Natural killer cell treated with Interleukin-12 subunit alpha and Interleukin-12 subunit beta and Interleukin-15 and Interleukin-18, amount 100 ng/mL, for 72 hours (primary cell): ENCODE data around the gene GAS6. TPM values are rescaled to one million over a fixed set of nuclear protein-coding genes. Genes with fewer than 3 reads are reported as not detected.
"Not testable (repeated sequence)": the region's sequence is repeated elsewhere in the genome, so short reads cannot be mapped to it uniquely, and the experiment has no call there.

ENCODE experiments used
- ATAC-seq, 2 donors: fragments of 150-1000 bp; cut with Tn5 transposase in 1 of 2; sonication (Bioruptor Pico), chemical (Tn5 transposase) in 1 of 2; 2 replicates each; pipeline ENCODE4 v1.10.0; 2021
- DNase-seq: peaks from one replicate; pipeline ENCODE4 v3.0.0; 2022; ENCODE audit warnings: low spot score
- H3K27ac Mint-ChIP-seq, 2 donors: 1 replicate in 1 of 2; 2 replicates in 1 of 2; pipeline ENCODE4 v1.8.0; 2022; ENCODE audit warnings: mixed read lengths in 2 of 2, mild to moderate bottlenecking in 1 of 2, moderate library complexity in 1 of 2
- H3K27me3 Mint-ChIP-seq, 2 donors: 1 replicate in 1 of 2; 2 replicates in 1 of 2; pipeline ENCODE4 v1.8.0; 2022; ENCODE audit warnings: mixed read lengths in 2 of 2
- H3K36me3 Mint-ChIP-seq: one replicate; pipeline ENCODE4 v1.8.0; 2022; ENCODE audit warnings: mixed read lengths
- H3K4me1 Mint-ChIP-seq, 2 donors: 1 replicate in 1 of 2; 2 replicates in 1 of 2; pipeline ENCODE4 v1.8.0; 2022; ENCODE audit warnings: low read depth in 2 of 2, mixed read lengths in 2 of 2, mild to moderate bottlenecking in 1 of 2
- H3K4me3 Mint-ChIP-seq: one replicate; pipeline ENCODE4 v1.8.0; 2022; ENCODE audit warnings: mixed read lengths
- H3K9me3 Mint-ChIP-seq: 2 replicates; pipeline ENCODE4 v1.8.0; 2022; ENCODE audit warnings: mixed read lengths
- total RNA-seq, 2 donors: library from RNA; stranded (reverse); gene quantifications; one replicate each; pipeline ENCODE4 v1.2.3, GENCODE V29; 2022

Gene GAS6
- total RNA-seq, 2 donors from 2014 or later: 0.45 TPM; not detected in 1

DNA sequence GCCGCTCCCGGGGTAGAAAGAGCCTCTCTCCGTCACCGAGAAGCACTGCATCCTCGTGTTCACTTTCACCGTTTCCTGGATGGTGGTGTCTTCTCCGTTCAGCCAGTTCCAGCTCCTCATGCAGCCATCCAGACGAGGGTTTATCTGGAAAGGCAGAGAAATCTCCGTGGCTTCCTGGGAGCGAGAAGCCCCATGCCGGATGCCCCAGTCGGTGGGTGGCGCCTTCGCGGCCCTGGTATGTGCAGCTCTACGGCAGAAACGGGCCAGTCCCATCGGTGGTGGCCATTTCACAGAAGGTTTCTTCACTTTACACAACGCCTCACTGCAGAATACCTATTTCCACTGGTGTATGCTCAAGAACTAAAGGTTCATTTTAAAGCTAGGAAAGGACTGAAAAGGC, 36.9 kb downstream of the GAS6 start:
- ATAC-seq: no peak
- Mint-ChIP-seq H3K27me3 (no peaks in the 10 kb centered on the region), H3K4me3 (no peak overlapping the region), H3K4me1 (peaks cover 0 to 2% of the 10 kb centered on the region in 2 donors), H3K36me3 (no peaks in the 10 kb centered on the region), H3K9me3 (no peaks in the 10 kb centered on the region), H3K27ac (no peak overlapping the region)
- no peak for DNase-seq

DNA sequence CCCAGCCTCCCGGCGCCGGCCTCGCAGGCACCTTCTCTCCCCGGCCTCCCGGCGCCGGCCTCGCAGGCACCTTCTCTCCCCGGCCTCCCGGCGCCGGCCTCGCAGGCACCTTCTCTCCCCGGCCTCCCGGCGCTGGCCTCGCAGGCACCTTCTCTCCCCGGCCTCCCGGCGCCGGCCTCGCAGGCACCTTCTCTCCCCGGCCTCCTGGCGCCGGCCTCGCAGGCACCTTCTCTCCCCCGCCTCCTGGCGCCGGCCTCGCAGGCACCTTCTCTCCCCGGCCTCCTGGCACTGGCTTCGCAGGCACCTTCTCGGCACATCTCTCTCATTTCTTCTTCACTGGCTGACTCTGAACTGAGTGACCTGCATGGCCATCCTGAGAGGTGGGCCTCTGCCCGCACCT, 37.4 kb downstream of the GAS6 start:
- H3K4me1 Mint-ChIP-seq: not testable (repeated sequence)

GRCh38 chr13:113825841-113826240, 38.0 kb downstream of the GAS6 start:
- H3K36me3 Mint-ChIP-seq: no peaks in the 10 kb centered on the region
- H3K27me3 Mint-ChIP-seq: no peaks in the 10 kb centered on the region
- H3K27ac Mint-ChIP-seq: no peak overlapping the region
- H3K9me3 Mint-ChIP-seq: no peaks in the 10 kb centered on the region
- H3K4me3 Mint-ChIP-seq: no peak overlapping the region
- peaks cover 0 to 2% of the 10 kb centered on the region in 2 donors for H3K4me1 Mint-ChIP-seq
- no peak for ATAC-seq
- DNase-seq: no peak

More for the DNA sequence above, 37.4 kb downstream of the GAS6 start:
- not testable (repeated sequence) for H3K4me3 Mint-ChIP-seq, H3K27me3 Mint-ChIP-seq, H3K9me3 Mint-ChIP-seq, ATAC-seq, DNase-seq, H3K36me3 Mint-ChIP-seq, H3K27ac Mint-ChIP-seq

GRCh38 chr13:113823771-113824170, 40.1 kb downstream of the GAS6 start:
- no peak for ATAC-seq
- DNase-seq: no peak
- no peak overlapping the region for H3K27ac Mint-ChIP-seq
- H3K4me3 Mint-ChIP-seq: no peak overlapping the region
- peaks cover 0 to 2% of the 10 kb centered on the region in 2 donors for H3K4me1 Mint-ChIP-seq
- H3K27me3 Mint-ChIP-seq: no peaks in the 10 kb centered on the region
- H3K36me3 Mint-ChIP-seq: no peaks in the 10 kb centered on the region
- H3K9me3 Mint-ChIP-seq: no peaks in the 10 kb centered on the region

- Mint-ChIP-seq H3K27me3 (no peaks in the 10 kb centered on the region), H3K9me3 (no peaks in the 10 kb centered on the region), H3K36me3 (no peaks in the 10 kb centered on the region), H3K27ac (no peak overlapping the region), H3K4me1 (peaks cover 0 to 2% of the 10 kb centered on the region in 2 donors), H3K4me3 (no peak overlapping the region)
- ATAC-seq (no peak), DNase-seq (no peak)
These were observed 40.7 kb downstream of the GAS6 start for GRCh38 chr13:113822956-113823744.

GRCh38 chr13:113822266-113822665, 41.6 kb downstream of the GAS6 start:
- H3K27me3 Mint-ChIP-seq: no peaks in the 10 kb centered on the region
- peaks cover 0 to 2% of the 10 kb centered on the region in 2 donors for H3K4me1 Mint-ChIP-seq

DNA sequence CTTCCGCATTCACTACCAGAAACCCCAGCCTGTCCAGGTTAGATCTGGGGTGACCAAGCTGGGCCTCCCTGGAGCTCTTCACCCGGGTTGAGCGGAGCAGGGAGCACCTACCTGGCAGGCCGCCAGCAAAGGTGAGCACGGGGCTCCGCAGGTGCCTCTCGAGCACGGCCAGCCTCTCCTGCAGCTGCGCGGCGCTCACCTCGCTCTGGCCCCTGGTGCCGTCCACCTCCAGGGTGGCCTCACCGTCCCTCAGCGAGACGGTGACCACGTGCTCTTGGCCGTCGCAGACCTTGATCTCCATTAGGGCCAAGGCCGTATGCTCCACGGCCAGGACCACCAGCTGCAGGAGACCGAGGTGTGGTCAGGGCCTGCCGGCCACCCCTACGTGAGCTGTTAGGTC, 42.0 kb downstream of the GAS6 start:
- no peak overlapping the region for H3K4me3 Mint-ChIP-seq
- H3K9me3 Mint-ChIP-seq: no peaks in the 10 kb centered on the region
- H3K27ac Mint-ChIP-seq: no peak overlapping the region
- DNase-seq (no peak), ATAC-seq (no peak)
- no peaks in the 10 kb centered on the region for H3K36me3 Mint-ChIP-seq
- H3K4me1 Mint-ChIP-seq: peaks cover 2 to 3% of the 10 kb centered on the region in 2 donors
- H3K27me3 Mint-ChIP-seq: no peaks in the 10 kb centered on the region

More at GRCh38 chr13:113822266-113822665, 41.6 kb downstream of the GAS6 start:
- no peak for ATAC-seq
- Mint-ChIP-seq H3K27ac (no peak overlapping the region), H3K4me3 (no peak overlapping the region), H3K9me3 (no peaks in the 10 kb centered on the region), H3K36me3 (no peaks in the 10 kb centered on the region)
- DNase-seq: no peak

- DNase-seq (no peak), ATAC-seq (no peak)
- Mint-ChIP-seq H3K27me3 (no peaks in the 10 kb centered on the region), H3K36me3 (no peaks in the 10 kb centered on the region), H3K9me3 (no peaks in the 10 kb centered on the region), H3K4me3 (no peak overlapping the region), H3K4me1 (peaks cover 8% of the 10 kb centered on the region in 2 donors), H3K27ac (no peak overlapping the region)
These were observed 42.8 kb downstream of the GAS6 start for GRCh38 chr13:113820813-113821651.

- Mint-ChIP-seq H3K27ac (no peak overlapping the region), H3K27me3 (peaks cover 0 to 6% of the 10 kb centered on the region in 2 donors), H3K36me3 (peaks cover 5% of the 10 kb centered on the region), H3K4me3 (no peak overlapping the region), H3K4me1 (peaks cover 14 to 16% of the 10 kb centered on the region in 2 donors), H3K9me3 (no peaks in the 10 kb centered on the region)
- ATAC-seq: no peak
- no peak for DNase-seq
These were observed 43.9 kb downstream of the GAS6 start for GRCh38 chr13:113819731-113820715.

DNA sequence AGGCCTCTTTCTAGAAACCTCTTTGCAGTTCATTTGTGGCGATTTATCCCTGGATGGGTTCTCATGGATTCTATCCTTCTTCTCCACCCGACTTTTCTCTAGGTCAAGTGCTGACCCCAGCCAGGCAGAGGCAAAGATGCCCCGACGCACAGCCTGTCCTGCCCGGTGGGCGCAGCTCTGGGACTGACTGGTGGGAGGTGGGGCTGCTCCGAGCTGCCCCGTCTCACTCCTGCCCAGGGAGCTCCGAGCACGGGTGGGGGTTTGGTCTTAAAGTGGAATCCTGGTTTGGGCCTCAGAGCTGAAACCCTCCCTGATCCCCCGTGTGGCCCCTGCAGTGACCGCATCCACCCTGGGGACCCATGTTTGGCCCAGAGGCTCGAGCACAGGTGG, 44.5 kb downstream of the GAS6 start:
- ATAC-seq (no peak), DNase-seq (no peak)
- Mint-ChIP-seq H3K27me3 (peaks cover 0 to 6% of the 10 kb centered on the region in 2 donors), H3K9me3 (no peaks in the 10 kb centered on the region), H3K27ac (no peak overlapping the region), H3K36me3 (peaks cover 5% of the 10 kb centered on the region), H3K4me3 (no peak overlapping the region), H3K4me1 (peaks cover 14 to 16% of the 10 kb centered on the region in 2 donors)

DNA sequence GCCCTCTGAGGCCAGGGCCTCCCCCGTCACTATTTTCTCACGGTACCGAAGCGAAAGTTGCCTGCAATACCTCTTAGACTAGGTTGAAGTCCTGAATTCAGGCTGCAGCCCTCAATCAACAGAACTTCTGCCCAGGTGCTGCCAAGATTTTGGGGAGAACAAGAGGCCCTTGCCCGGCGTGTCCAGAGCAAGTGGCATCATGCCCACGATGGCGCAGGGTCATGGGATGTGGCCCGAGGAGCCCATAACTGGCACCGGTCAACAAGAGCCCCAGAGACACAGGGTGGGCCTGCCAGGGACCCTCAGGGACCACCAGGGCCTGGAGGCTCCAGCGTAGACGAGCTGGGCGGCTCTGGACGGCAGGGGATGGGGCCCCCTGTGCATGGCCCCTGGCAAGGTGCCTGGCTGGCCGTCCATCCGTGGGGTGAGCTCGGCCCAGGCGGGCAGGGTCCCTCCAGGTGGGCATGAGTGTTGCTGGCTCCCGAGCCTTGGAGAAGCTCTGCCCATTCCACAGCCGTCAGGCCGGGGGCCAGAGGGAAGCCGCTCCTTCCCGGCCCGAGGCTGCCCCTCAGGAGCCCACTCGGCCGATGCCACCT, 45.1 kb downstream of the GAS6 start:
- peaks cover 14 to 16% of the 10 kb centered on the region in 2 donors for H3K4me1 Mint-ChIP-seq

DNA sequence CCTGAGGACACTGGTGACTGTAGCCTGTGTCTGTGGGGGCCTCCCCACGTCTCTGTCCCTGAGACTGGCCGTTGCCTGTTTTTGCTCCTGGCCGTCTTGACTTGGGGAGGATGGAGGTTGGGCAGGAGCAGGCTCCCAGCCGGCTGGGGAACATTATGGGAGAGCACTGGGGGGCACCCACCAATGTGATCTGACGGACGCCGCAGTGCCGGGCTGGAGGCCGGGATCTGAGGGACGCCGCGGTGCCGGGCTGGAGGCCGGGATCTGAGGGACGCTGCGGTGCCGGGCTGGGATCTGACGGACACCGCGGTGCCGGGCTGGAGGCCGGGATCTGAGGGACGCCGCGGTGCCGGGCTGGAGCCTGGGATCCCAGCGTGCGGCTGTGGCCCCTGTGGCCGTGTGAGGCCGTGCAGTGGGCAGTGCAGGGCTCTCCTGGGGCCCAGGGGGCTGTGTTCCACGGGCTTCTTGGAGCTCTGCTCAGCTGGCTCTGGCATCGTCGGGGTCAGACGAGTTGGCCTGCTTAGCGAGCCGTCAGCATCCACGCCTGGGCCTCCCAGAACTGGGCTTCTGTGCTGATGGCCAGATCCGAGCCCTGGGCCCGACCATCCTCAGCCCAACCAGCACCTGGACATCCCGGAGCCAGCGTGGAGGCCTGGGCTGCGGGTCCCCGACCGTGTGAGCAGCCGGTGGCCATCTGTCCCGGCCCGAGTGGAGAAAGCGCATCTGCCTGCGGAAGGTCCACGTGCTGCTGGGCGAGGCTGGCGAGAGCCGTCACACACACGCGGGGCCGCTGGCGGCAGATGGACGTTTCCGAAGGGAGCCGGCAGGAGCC, 45.8 kb downstream of the GAS6 start:
- H3K36me3 Mint-ChIP-seq: peaks cover 5% of the 10 kb centered on the region
- H3K4me1 Mint-ChIP-seq: peaks cover 12 to 16% of the 10 kb centered on the region in 2 donors
- H3K27ac Mint-ChIP-seq: no peak overlapping the region
- ATAC-seq (no peak), DNase-seq (no peak)
- H3K4me3 Mint-ChIP-seq: no peak overlapping the region
- H3K27me3 Mint-ChIP-seq: peaks cover 0 to 6% of the 10 kb centered on the region in 2 donors
- no peaks in the 10 kb centered on the region for H3K9me3 Mint-ChIP-seq

More for the DNA sequence above, 45.1 kb downstream of the GAS6 start:
- no peak overlapping the region for H3K4me3 Mint-ChIP-seq
- H3K27me3 Mint-ChIP-seq: peaks cover 0 to 6% of the 10 kb centered on the region in 2 donors
- ATAC-seq (no peak), DNase-seq (no peak)
- H3K27ac Mint-ChIP-seq: no peak overlapping the region
- no peaks in the 10 kb centered on the region for H3K9me3 Mint-ChIP-seq
- peaks cover 5% of the 10 kb centered on the region for H3K36me3 Mint-ChIP-seq
